ENCODE results near the gene AHRR. TPM values are rescaled to one million over a fixed set of nuclear protein-coding genes. Genes with fewer than 3 reads are reported as not detected.

The AHRR gene
- total and polyA plus RNA-seq, 10 of the 15 experiments (the other 5 are each of a cell fraction or from before 2014, with no cell fraction given) = 0.90 to 35.2 (median 19.2) TPM

- ATAC-seq (no peak), DNase-seq (ENCODE audit: low read depth, low spot score) (no peak), FAIRE-seq (no peak)
- TF ChIP-seq SKIL (IDR thresholded peaks at IDR 0.05; ENCODE audit: low read depth, poor library complexity, severe bottlenecking) (no peak), NFYB (IDR thresholded peaks at IDR 0.05; ENCODE audit: insufficient read depth, low read depth, low read length) (no peak), DPF2 (IDR thresholded peaks at IDR 0.05) (no peak), MEF2A (IDR thresholded peaks at IDR 0.05; ENCODE audit: insufficient read depth, low read depth, low read length) (no peak), BCL3 (IDR thresholded peaks at IDR 0.05; ENCODE audit: borderline replicate concordance, insufficient read depth, low read depth, low read length, poor library complexity, severe bottlenecking) (no peak), FOXK2 (IDR thresholded peaks at IDR 0.05) (no peak)
- no peak overlapping the region for H3K4me2 ChIP-seq (ENCODE audit: control insufficient read depth, insufficient read depth)
- H2AFZ ChIP-seq (ENCODE audit: control insufficient read depth, low read depth, low read length) = no peak overlapping the region
- ChIA-PET SMC1A (ENCODE audit: uncharacterized antibody, unreplicated experiment) (interaction anchor here (1.8 kb wide), 1 partner anchor 14 kb away, joined by 5 read pairs; no protein-coding TSS in a partner anchor), CTCF (interaction anchor here (0.6 to 3.6 kb wide), 3 partner anchors 8 to 122 kb away, joined by 4 to 21 read pairs (median 8); no protein-coding TSS in a partner anchor), POLR2A (interaction anchor here (1.7 kb wide), 1 partner anchor 15 kb away, joined by 4 read pairs; no protein-coding TSS in a partner anchor), RAD21 (ENCODE audit: unreplicated experiment) (interaction anchor here (1.4 to 1.5 kb wide), 2 partner anchors 46 to 122 kb away, joined by 3 to 6 read pairs; no protein-coding TSS in a partner anchor)
- H3K9me3 ChIP-seq (replicated peaks; ENCODE audit: control insufficient read depth, insufficient read depth, low read length) = no peaks in the 10 kb centered on the region
- H3K27ac ChIP-seq (ENCODE audit: control insufficient read depth, insufficient read depth) = no peak overlapping the region
- no peaks in the 10 kb centered on the region for H4K20me1 ChIP-seq (ENCODE audit: control insufficient read depth, insufficient read depth)
- H3K27me3 ChIP-seq (replicated peaks in 1 of 2; ENCODE audit: control insufficient read depth in 2 of 2, insufficient read depth in 2 of 2, low read length in 1 of 2) = no peaks in the 10 kb centered on the region
- 88% methylated on average over 8 of the region's 8 CpGs for WGBS (ENCODE audit: insufficient coverage, insufficient replicate concordance, low lambda C conversion rate, missing lambda C conversion rate)
- peaks cover 3 to 8% of the 10 kb centered on the region in 2 experiments; a peak in 3 of 4 replicates for H3K36me3 ChIP-seq (ENCODE audit: control insufficient read depth in 2 of 2, insufficient read depth in 2 of 2, low read length in 1 of 2)
- H3K79me2 ChIP-seq (ENCODE audit: control insufficient read depth, insufficient read depth, low read length) = peaks cover 23% of the 10 kb centered on the region
- no peak overlapping the region for H3K4me3 ChIP-seq
- in situ Hi-C loops (cut with MboI) = loop anchor here (5.0 kb wide), 1 partner anchor 122 kb away; no protein-coding TSS in a partner anchor
- no peak overlapping the region for H3K9ac ChIP-seq (ENCODE audit: control insufficient read depth, insufficient read depth, low read length)
- BruUV-seq (replicated peaks) = no TSS peak
- intact Hi-C loops (cut with micrococcal nuclease; ENCODE audit: unreplicated experiment) = no loop called here
- peaks cover 23% of the 10 kb centered on the region for H3K4me1 ChIP-seq (ENCODE audit: control insufficient read depth, insufficient read depth, low read length)
Measured at GRCh38 chr5:439181-439580, 117.7 kb downstream of the AHRR start.

Measured in GM12878 (cell line).